ENCODE measurements around the gene SH3GLB2.

Gene SH3GLB2

GRCh38 chr9:129068990-129069861 lies 41.1 kb upstream of the SH3GLB2 start:
- H3K36me3 ChIP-seq (ENCODE audit: control insufficient read depth in 2 of 2, insufficient read depth in 2 of 2, low read length in 2 of 2): peaks cover 22 to 23% of the 10 kb centered on the region in 2 donors

GRCh38 chr9:129068110-129068509 lies 40.0 kb upstream of the SH3GLB2 start:
- Histone ChIP-seq H3K9me3 (ENCODE audit: control insufficient read depth in 2 of 2, low read length in 2 of 2) (no peaks in the 10 kb centered on the region), H3K4me3 (ENCODE audit: low read length in 2 of 2) (no peak overlapping the region), H3K9ac (ENCODE audit: low read length in 2 of 2) (no peak overlapping the region), H3K27me3 (ENCODE audit: control insufficient read depth in 1 of 2, insufficient read depth in 2 of 2, low read length in 2 of 2) (no peaks in the 10 kb centered on the region), H3K4me1 (ENCODE audit: control insufficient read depth, insufficient read depth, low read length) (no peaks in the 10 kb centered on the region), H3K36me3 (ENCODE audit: control insufficient read depth in 2 of 2, insufficient read depth in 2 of 2, low read length in 2 of 2) (peaks cover 24 to 29% of the 10 kb centered on the region in 2 donors), H3K27ac (ENCODE audit: low read length) (no peak overlapping the region)

More at GRCh38 chr9:129068990-129069861, 41.1 kb upstream of the SH3GLB2 start:
- Histone ChIP-seq H3K9ac (ENCODE audit: low read length in 2 of 2) (no peak overlapping the region), H3K9me3 (ENCODE audit: control insufficient read depth in 2 of 2, low read length in 2 of 2) (no peaks in the 10 kb centered on the region), H3K4me1 (ENCODE audit: control insufficient read depth, insufficient read depth, low read length) (no peaks in the 10 kb centered on the region), H3K27me3 (ENCODE audit: control insufficient read depth in 1 of 2, insufficient read depth in 2 of 2, low read length in 2 of 2) (no peaks in the 10 kb centered on the region), H3K4me3 (ENCODE audit: low read length in 2 of 2) (no peak overlapping the region), H3K27ac (ENCODE audit: low read length) (no peak overlapping the region)

DNA sequence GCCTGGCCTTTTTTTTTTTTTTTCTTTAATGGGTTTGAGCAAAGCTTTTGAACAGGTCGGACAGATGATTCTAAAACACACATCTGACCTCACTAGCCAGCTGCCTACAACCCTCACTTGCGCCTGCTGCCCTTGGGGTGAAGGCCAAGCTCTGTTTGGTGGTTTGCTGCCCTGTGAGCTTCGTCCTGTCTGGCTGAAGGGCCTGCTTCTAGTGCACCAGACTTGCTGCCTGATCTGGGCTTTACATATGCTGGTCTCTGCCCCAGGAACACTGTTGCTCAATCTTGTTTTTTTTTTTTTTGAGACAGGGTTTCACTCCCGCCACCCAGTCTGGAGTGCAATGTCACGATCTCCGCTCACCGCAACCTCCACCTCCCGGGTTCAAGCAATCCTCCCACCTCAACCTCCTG lies 36.4 kb upstream of the SH3GLB2 start:
- no peaks in the 10 kb centered on the region for H3K9me3 ChIP-seq (ENCODE audit: control insufficient read depth in 2 of 2, low read length in 2 of 2)
- H3K27me3 ChIP-seq (ENCODE audit: control insufficient read depth in 1 of 2, insufficient read depth in 2 of 2, low read length in 2 of 2): no peaks in the 10 kb centered on the region
- H3K27ac ChIP-seq (ENCODE audit: low read length): no peak overlapping the region
- H3K9ac ChIP-seq (ENCODE audit: low read length in 2 of 2): no peak overlapping the region
- no peaks in the 10 kb centered on the region for H3K4me1 ChIP-seq (ENCODE audit: control insufficient read depth, insufficient read depth, low read length)
- H3K4me3 ChIP-seq (ENCODE audit: low read length in 2 of 2): no peak overlapping the region
- peaks cover 36 to 42% of the 10 kb centered on the region in 2 donors for H3K36me3 ChIP-seq (ENCODE audit: control insufficient read depth in 2 of 2, insufficient read depth in 2 of 2, low read length in 2 of 2)

- Histone ChIP-seq H3K9ac (ENCODE audit: low read length in 2 of 2) (no peak overlapping the region), H3K4me3 (ENCODE audit: low read length in 2 of 2) (no peak overlapping the region), H3K4me1 (ENCODE audit: control insufficient read depth, insufficient read depth, low read length) (no peaks in the 10 kb centered on the region), H3K9me3 (ENCODE audit: control insufficient read depth in 2 of 2, low read length in 2 of 2) (no peaks in the 10 kb centered on the region), H3K36me3 (ENCODE audit: control insufficient read depth in 2 of 2, insufficient read depth in 2 of 2, low read length in 2 of 2) (peaks cover 38 to 44% of the 10 kb centered on the region in 2 donors), H3K27ac (ENCODE audit: low read length) (no peak overlapping the region), H3K27me3 (ENCODE audit: control insufficient read depth in 1 of 2, insufficient read depth in 2 of 2, low read length in 2 of 2) (no peaks in the 10 kb centered on the region)
Observed at GRCh38 chr9:129063061-129063460, 34.9 kb upstream of the SH3GLB2 start.

DNA sequence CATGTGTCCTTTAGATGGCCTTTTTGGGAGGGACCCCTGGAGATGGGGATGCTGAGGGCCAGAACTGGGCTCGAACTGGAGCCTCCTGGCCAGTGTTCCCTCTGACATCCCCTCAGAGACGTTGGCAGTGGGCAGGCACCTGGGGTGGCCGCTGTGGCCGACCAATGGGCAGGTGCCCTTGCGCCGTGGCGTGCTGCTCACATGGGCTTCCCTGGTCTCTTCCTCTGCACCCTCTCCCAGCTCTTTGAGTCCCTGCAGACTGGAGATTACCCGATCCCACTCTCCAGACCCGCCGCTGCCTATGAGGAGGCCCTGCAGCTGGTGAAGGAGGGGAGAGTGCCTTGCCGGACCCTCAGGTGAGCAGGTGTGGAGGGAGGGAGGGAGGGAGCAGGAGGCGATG lies 32.9 kb upstream of the SH3GLB2 start:
- Histone ChIP-seq H3K4me1 (ENCODE audit: control insufficient read depth, insufficient read depth, low read length) (no peaks in the 10 kb centered on the region), H3K9me3 (ENCODE audit: control insufficient read depth in 2 of 2, low read length in 2 of 2) (no peaks in the 10 kb centered on the region), H3K27ac (ENCODE audit: low read length) (no peak overlapping the region), H3K4me3 (ENCODE audit: low read length in 2 of 2) (no peak overlapping the region), H3K36me3 (ENCODE audit: control insufficient read depth in 2 of 2, insufficient read depth in 2 of 2, low read length in 2 of 2) (peaks cover 34 to 43% of the 10 kb centered on the region in 2 donors), H3K27me3 (ENCODE audit: control insufficient read depth in 1 of 2, insufficient read depth in 2 of 2, low read length in 2 of 2) (no peaks in the 10 kb centered on the region), H3K9ac (ENCODE audit: low read length in 2 of 2) (no peak overlapping the region)

DNA sequence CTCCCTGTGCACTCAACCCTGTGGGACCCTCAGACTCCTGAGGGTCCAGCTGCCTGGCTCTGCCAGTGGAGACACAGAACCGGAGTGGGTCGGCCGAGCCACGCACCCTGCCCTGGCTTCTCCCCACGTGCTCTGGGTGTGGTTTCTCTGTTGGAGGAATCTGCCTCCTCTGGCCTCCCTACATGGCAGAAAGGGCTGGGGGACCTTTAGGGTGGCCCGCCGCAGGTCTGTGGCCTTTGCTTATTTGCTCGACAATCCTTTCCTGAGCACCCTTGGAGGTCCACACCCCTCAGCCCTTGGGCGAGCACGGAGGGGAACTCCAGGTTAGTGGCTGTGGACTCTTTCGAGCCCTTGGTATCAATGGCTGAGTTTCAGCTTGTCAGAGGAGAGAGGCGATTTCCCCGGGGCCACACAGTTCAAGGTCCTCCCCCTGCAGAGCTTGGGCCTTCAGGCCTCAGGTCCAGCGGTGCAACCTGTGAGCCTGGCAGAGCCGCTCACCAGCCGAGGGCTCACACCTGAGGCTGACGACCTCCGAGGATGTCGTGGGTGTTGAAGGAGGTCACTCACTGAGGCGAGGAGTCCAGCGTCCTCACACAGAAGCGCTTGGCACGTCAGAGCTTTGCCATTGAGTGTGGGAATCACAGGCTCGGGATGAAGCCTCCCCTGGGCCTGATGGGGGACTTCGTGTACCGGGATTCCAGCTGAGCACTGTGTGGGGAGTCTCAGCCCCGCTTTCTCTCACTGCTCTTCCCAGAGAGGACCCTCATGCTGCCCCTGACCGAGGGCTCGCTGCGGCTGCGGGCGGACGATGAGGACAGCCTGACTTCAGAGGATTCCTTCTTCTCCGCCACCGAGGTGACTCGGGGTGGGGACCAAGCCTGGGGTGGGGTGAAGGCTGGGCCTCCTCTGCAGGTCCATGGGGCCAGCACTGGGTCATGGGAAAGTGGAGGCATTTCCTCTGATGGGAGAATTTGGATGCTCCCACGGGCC lies 32.0 kb upstream of the SH3GLB2 start:
- no peak overlapping the region for H3K27ac ChIP-seq (ENCODE audit: low read length)
- H3K36me3 ChIP-seq (ENCODE audit: control insufficient read depth in 2 of 2, insufficient read depth in 2 of 2, low read length in 2 of 2): peaks cover 29 to 38% of the 10 kb centered on the region in 2 donors
- no peak overlapping the region for H3K9ac ChIP-seq (ENCODE audit: low read length in 2 of 2)
- no peaks in the 10 kb centered on the region for H3K4me1 ChIP-seq (ENCODE audit: control insufficient read depth, insufficient read depth, low read length)
- H3K9me3 ChIP-seq (ENCODE audit: control insufficient read depth in 2 of 2, low read length in 2 of 2): no peaks in the 10 kb centered on the region
- H3K27me3 ChIP-seq (ENCODE audit: control insufficient read depth in 1 of 2, insufficient read depth in 2 of 2, low read length in 2 of 2): no peaks in the 10 kb centered on the region
- H3K4me3 ChIP-seq (ENCODE audit: low read length in 2 of 2): no peak overlapping the region

GRCh38 chr9:129058965-129059795 lies 31.0 kb upstream of the SH3GLB2 start:
- no peaks in the 10 kb centered on the region for H3K4me1 ChIP-seq (ENCODE audit: control insufficient read depth, insufficient read depth, low read length)
- no peaks in the 10 kb centered on the region for H3K9me3 ChIP-seq (ENCODE audit: control insufficient read depth in 2 of 2, low read length in 2 of 2)
- no peaks in the 10 kb centered on the region for H3K27me3 ChIP-seq (ENCODE audit: control insufficient read depth in 1 of 2, insufficient read depth in 2 of 2, low read length in 2 of 2)
- no peak overlapping the region for H3K4me3 ChIP-seq (ENCODE audit: low read length in 2 of 2)
- H3K36me3 ChIP-seq (ENCODE audit: control insufficient read depth in 2 of 2, insufficient read depth in 2 of 2, low read length in 2 of 2): peaks cover 29 to 40% of the 10 kb centered on the region in 2 donors
- H3K27ac ChIP-seq (ENCODE audit: low read length): no peak overlapping the region
- no peak overlapping the region for H3K9ac ChIP-seq (ENCODE audit: low read length in 2 of 2)

DNA sequence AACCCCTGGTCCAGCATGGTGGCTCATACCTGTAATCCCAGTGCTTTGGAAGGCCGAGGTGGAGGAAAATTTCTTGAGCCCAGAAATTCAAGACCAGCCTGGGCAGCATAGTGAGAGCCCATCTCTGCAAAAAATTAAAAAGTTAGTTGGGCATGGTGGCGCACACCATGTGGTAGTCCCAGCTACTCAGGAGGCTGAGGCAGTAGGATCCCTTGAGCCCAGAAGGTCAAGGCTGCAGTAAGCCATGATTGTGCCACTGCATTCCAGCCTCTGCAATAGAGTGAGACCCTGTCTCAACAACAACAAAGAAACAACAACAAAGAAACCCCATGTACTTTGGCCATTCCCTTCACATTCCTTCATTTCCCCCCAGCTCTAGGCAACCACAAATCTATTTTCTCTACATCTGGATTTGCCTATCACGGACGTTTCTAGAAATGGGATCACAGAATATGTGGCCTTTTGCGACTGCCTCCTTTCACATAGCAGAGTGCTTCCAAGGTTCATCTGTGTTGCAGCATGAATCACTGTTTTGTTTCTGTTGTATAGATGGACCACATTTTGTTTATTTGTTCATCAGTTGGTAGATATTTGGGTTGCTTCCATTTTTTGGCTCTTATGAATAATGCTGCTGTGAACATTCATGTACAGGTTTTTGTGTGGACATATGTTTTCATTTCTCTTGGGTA lies 26.2 kb upstream of the SH3GLB2 start:
- H3K27me3 ChIP-seq (ENCODE audit: control insufficient read depth in 1 of 2, insufficient read depth in 2 of 2, low read length in 2 of 2): no peaks in the 10 kb centered on the region
- H3K4me1 ChIP-seq (ENCODE audit: control insufficient read depth, insufficient read depth, low read length): no peaks in the 10 kb centered on the region
- H3K9ac ChIP-seq (ENCODE audit: low read length in 2 of 2): no peak overlapping the region
- H3K9me3 ChIP-seq (ENCODE audit: control insufficient read depth in 2 of 2, low read length in 2 of 2): no peaks in the 10 kb centered on the region
- no peak overlapping the region for H3K27ac ChIP-seq (ENCODE audit: low read length)
- H3K4me3 ChIP-seq (ENCODE audit: low read length in 2 of 2): no peak overlapping the region
- H3K36me3 ChIP-seq (ENCODE audit: control insufficient read depth in 2 of 2, insufficient read depth in 2 of 2, low read length in 2 of 2): peaks cover 17 to 25% of the 10 kb centered on the region in 2 donors

- H3K27ac ChIP-seq (ENCODE audit: low read length): no peak overlapping the region
- H3K36me3 ChIP-seq (ENCODE audit: control insufficient read depth in 2 of 2, insufficient read depth in 2 of 2, low read length in 2 of 2): peaks cover 21 to 30% of the 10 kb centered on the region in 2 donors
Observed at GRCh38 chr9:129053020-129053419, 24.9 kb upstream of the SH3GLB2 start.

More at GRCh38 chr9:129053020-129053419, 24.9 kb upstream of the SH3GLB2 start:
- no peak overlapping the region for H3K9ac ChIP-seq (ENCODE audit: low read length in 2 of 2)
- H3K4me1 ChIP-seq (ENCODE audit: control insufficient read depth, insufficient read depth, low read length): no peaks in the 10 kb centered on the region
- no peaks in the 10 kb centered on the region for H3K9me3 ChIP-seq (ENCODE audit: control insufficient read depth in 2 of 2, low read length in 2 of 2)
- no peaks in the 10 kb centered on the region for H3K27me3 ChIP-seq (ENCODE audit: control insufficient read depth in 1 of 2, insufficient read depth in 2 of 2, low read length in 2 of 2)
- H3K4me3 ChIP-seq (ENCODE audit: low read length in 2 of 2): no peak overlapping the region

All from stomach smooth muscle (tissue), 2 donors.